Measurements from ENCODE around the gene LGALS1. TPM values are rescaled to one million over a fixed set of nuclear protein-coding genes. Genes with fewer than 3 reads are reported as not detected.

Gene LGALS1
- total and polyA plus RNA-seq, 3 donors from 2014 or later, result 466 to 960 (median 681) TPM

DNA sequence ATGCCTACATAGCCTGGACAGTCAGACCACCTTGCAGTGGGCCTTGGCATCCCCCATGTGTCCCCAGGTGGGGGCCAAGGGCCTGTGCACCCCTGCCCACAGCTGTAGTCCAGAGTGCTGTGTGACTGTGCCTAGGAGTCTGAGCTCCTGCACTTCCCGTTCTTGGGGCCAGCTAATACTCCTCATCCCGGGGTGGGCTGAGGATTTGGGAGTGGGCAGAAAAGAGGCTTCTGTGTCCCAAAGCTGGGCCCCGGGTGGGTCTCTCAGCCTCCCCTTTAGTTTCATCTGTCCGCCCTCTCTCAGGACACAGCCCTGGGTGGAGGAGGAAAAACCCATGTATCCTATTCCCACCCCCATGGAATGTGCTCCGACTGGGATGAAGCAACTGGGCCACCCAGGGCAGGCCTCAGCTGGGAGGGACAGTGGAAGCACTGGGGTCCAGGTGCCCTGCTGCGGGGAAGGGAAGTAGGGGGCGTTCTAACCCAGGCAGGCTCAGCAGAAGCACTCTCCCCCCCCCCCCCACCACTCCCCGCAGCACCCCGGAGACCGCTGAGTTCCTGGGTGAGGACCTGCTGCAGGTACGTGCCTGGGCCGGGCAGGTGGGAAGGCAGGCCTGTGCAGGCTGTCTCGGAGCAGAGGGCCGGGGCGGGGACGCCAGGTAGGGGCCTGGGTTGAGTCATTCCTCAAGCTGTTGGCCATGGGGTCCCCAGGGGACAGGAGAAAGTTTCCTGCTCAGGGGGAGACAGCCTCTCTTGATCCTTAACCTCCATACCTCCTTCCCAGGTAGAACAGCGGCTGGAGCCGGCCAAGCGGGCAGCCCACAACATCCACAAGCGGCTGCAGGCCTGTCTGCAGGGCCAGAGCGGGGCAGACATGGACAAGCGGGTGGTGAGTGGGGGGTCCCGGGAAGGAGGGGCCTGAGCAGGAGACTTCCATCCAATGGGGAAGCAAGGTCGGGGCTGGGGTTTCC is 34.6 kb upstream of the LGALS1 start:
- peak overlapping the region in 1 of 2 donors; percentile 67 for H3K4me3 ChIP-seq
- H3K27me3 ChIP-seq, result no peaks in the 10 kb centered on the region
- peaks cover 26% of the 10 kb centered on the region for H3K4me1 ChIP-seq
- DNase-seq, result no peak
- TF ChIP-seq, protein P1, sequence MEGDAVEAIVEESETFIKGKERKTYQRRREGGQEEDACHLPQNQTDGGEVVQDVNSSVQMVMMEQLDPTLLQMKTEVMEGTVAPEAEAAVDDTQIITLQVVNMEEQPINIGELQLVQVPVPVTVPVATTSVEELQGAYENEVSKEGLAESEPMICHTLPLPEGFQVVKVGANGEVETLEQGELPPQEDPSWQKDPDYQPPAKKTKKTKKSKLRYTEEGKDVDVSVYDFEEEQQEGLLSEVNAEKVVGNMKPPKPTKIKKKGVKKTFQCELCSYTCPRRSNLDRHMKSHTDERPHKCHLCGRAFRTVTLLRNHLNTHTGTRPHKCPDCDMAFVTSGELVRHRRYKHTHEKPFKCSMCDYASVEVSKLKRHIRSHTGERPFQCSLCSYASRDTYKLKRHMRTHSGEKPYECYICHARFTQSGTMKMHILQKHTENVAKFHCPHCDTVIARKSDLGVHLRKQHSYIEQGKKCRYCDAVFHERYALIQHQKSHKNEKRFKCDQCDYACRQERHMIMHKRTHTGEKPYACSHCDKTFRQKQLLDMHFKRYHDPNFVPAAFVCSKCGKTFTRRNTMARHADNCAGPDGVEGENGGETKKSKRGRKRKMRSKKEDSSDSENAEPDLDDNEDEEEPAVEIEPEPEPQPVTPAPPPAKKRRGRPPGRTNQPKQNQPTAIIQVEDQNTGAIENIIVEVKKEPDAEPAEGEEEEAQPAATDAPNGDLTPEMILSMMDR (IDR thresholded peaks at IDR 0.05), result no peak
- TF ChIP-seq POLR2A (IDR thresholded peaks at IDR 0.05), result no peak
- 71 to 73% methylated on average over 10 to 24 of the region's 24 CpGs for WGBS, 2 donors
- no peaks in the 10 kb centered on the region for H3K9me3 ChIP-seq
- no peaks in the 10 kb centered on the region for H3K36me3 ChIP-seq (ENCODE audit: low read depth, missing control alignments)
- intact Hi-C loops (cut with DNase I; ENCODE audit: low total_unique reads), result no loop called here
- H3K27ac ChIP-seq, result peak overlapping the region in 1 of 2 donors; percentile 72

DNA sequence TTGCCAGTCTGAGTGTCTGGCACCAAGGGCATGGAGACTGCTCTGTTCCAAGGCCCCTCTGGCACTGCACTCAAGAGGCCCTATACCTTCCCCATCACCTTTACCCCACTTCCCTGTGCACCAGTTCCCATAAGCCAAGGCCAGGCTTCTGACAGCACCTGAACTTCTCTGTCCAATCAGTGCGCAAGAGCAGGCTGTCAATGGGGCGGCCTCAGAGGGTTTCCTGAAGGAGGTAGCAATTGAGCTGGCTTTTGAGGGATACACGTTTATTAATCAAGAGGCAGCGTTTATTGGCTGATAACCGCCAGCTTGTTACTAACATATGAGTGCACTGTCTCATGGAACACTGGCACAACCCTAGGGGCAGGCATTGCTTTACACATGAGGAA is 33.9 kb upstream of the LGALS1 start:
- peaks cover 26% of the 10 kb centered on the region for H3K4me1 ChIP-seq
- 77 to 93% methylated on average over 5 of the region's 5 CpGs for WGBS, 2 donors
- DNase-seq, result no peak
- no peaks in the 10 kb centered on the region for H3K27me3 ChIP-seq
- H3K36me3 ChIP-seq (ENCODE audit: low read depth, missing control alignments), result no peaks in the 10 kb centered on the region
- no peak overlapping the region for H3K27ac ChIP-seq
- intact Hi-C loops (cut with DNase I; ENCODE audit: low total_unique reads), result no loop called here
- no peaks in the 10 kb centered on the region for H3K9me3 ChIP-seq
- TF ChIP-seq, protein P1 (IDR thresholded peaks at IDR 0.05), result no peak
- TF ChIP-seq POLR2A (IDR thresholded peaks at IDR 0.05), result no peak
- H3K4me3 ChIP-seq, result no peak overlapping the region

DNA sequence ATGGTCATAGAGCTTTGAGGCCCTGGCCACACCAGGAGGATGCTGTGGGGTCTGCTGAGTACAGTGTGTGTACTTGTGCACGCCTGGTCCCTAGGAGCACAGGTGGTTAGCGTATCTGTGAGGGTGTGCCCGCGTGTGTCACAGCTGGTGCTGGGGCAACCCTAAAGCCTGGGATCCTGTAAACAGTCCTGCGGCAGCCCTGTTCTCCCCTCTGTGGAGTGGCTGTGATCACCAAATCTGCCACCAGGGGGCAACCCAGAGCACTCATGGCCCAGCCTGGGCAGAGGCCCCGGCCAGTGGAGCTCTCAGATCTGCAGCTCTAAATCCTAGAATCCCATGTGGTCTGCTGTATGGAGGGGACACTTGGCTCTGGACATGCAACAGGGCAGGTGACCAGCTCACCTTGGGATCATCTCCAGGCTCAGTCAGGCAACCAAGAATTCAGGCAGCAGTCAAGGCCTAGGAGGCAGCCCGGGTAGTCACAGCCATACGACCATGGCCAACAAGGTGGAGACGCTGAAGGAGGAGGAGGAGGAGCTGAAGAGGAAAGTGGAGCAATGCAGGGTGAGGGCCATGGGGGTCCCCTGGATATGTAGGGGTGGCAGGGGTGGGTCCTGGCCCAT is 32.1 kb upstream of the LGALS1 start:
- no peak for TF ChIP-seq POLR2A (IDR thresholded peaks at IDR 0.05)
- TF ChIP-seq, protein P1 (IDR thresholded peaks at IDR 0.05), result peak; percentile 86 to 97 (median 87)
- Histone ChIP-seq H3K4me1 (peaks cover 26% of the 10 kb centered on the region), H3K4me3 (no peak overlapping the region), H3K27me3 (no peaks in the 10 kb centered on the region), H3K27ac (no peak overlapping the region), H3K36me3 (ENCODE audit: low read depth, missing control alignments) (no peaks in the 10 kb centered on the region), H3K9me3 (no peaks in the 10 kb centered on the region)
- peak; percentile 91 for DNase-seq
- 41% methylated on average over 9 of the region's 9 CpGs; no CpG with 5 or more reads in 1 of the 2 donors for WGBS, 2 donors
- intact Hi-C loops (cut with DNase I; ENCODE audit: low total_unique reads), result no loop called here

DNA sequence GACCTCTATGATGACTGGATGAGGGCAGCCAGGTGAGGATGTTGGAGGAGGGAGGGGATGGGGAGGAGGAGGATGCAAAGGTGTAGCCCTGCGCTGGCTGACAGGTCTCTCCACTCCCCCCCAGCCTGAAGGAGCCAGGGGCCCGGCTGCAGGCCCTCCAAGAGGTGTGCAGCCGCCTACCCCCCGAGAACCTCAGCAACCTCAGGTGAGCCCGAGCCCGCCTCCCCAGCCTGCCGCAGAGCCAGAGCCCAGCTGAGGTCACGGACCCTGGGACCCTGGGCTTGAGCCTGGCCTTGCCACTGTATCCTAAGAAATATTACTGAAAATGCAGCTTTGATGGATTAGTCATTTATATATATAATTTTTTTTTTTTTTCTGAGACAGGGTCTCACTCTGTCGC is 28.1 kb upstream of the LGALS1 start:
- 92 to 95% methylated on average over 8 to 9 of the region's 9 CpGs for WGBS, 2 donors
- Histone ChIP-seq H3K36me3 (ENCODE audit: low read depth, missing control alignments) (no peaks in the 10 kb centered on the region), H3K27me3 (no peaks in the 10 kb centered on the region), H3K4me3 (no peak overlapping the region), H3K9me3 (no peaks in the 10 kb centered on the region), H3K4me1 (peaks cover 7% of the 10 kb centered on the region), H3K27ac (no peak overlapping the region)
- no peak for DNase-seq
- intact Hi-C loops (cut with DNase I; ENCODE audit: low total_unique reads), result no loop called here
- TF ChIP-seq, protein P1 (IDR thresholded peaks at IDR 0.05), result no peak
- TF ChIP-seq POLR2A (IDR thresholded peaks at IDR 0.05), result no peak

Data from testis (tissue), 3 donors.